Frontal cortex (tissue), 4 donors: ENCODE measurements around the gene ABHD12B. TPM values are rescaled to one million over a fixed set of nuclear protein-coding genes. Genes with fewer than 3 reads are reported as not detected.
"Not testable (repeated sequence)": the region's sequence is repeated elsewhere in the genome, so short reads cannot be mapped to it uniquely, and the experiment has no call there.

Experiments used
- DNase-seq, 2 donors: peaks; one replicate each; pipeline ENCODE4 v3.0.0; 2012; ENCODE audit warnings: low spot score in 2 of 2
- FAIRE-seq: peaks from 2 replicates; lab custom pipeline; 2012; peaks lifted over from hg19 to GRCh38; lab: Jason Lieb, UNC
- total RNA-seq: library from RNA; depleted of rRNA; stranded (reverse); fragments of >200 nt; gene quantifications from one replicate; pipeline ENCODE4 v1.2.3, GENCODE V29; 2014
- donor health status: control.
- donor health status: control.
- donor health status: control.

The ABHD12B gene
- total RNA-seq, 1 donor from 2014 or later = not detected

DNA sequence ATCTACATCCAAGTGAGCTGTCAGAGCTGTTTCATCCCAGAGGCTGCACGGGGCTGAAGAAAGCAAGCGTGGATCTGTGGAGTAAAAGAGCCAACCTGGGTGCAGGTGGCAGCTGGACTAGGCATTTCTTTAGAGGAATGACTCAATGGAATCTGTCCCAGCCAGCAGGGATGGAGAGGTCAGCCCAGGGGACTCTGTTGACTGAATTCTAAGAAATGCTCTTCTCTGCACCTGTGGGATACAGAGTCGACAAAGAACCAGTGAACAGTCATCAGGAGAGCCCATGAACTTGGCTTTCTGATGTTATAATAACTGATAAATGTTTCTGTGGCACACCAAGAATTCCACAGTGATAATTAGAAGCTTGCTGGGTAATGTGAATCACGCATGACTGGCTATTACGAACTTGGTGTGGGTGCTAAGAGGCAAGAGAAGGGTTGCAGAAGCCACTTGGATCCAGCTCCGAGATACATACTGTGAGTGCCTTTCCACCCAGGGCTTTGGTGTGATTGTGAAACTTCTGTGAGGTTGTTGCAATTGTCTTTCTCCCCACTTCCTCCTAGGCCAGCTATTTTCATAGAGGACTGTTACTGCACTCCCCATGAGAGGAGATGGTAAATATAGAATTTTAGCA, 56.3 kb downstream of the ABHD12B start:
- DNase-seq (no peak), FAIRE-seq (no peak)

DNA sequence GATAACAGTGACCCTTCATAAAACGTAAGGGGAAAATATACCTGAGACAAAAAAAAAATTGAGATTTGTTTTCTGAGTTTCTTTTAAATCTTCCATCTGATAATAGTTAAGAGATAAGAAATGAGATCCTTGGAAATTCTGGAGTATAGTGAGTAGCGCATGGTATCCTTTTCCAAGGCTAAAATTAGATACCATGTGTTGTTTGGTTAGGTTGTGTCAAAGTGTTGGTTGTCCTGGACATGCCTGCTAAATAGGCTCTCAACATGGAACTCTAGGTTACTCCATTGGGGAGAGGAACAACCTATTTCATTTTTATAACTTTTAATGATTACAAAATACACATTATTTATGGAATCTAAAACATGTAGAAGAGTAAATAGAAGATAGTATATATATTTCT, 57.7 kb downstream of the ABHD12B start:
- DNase-seq (no peak), FAIRE-seq (no peak)

DNA sequence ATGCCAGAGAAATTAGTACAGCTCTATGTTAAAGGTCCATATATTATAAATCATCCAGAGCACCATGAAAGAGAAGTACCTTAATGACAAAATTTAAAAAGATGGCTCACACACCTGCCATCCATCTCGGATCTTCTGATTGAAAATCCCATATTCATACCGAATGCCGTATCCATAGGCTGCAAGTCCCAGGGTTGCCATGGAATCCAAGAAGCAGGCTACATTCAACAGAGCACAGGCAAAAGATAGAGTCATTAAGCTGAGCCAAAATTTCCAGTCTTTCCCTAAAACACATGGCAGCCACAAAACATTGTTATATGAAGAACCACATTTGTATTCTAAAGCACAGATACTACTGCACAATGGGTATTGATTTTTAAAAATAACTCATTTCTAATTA, 59.7 kb downstream of the ABHD12B start:
- FAIRE-seq (no peak), DNase-seq (no peak)

DNA sequence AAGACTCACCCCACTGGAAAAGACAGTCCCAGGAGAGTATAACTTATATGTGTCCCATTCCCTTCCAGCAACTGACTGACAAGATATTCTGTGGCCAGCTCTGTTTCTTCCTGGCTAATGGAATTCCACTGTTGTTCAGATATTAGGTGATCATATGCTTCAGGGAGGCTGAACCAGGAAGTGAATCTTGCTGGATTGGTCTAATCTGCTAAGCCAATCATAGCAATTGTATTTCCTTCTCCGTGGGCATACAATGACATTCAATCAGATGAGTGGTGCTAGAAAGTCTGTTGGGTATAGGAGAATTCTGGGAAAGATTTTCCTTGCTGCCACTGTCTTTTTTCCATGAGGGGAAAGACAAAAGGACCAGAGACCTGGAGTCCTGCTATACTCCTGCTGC, 60.3 kb downstream of the ABHD12B start:
- FAIRE-seq (no peak), DNase-seq (no peak)

DNA sequence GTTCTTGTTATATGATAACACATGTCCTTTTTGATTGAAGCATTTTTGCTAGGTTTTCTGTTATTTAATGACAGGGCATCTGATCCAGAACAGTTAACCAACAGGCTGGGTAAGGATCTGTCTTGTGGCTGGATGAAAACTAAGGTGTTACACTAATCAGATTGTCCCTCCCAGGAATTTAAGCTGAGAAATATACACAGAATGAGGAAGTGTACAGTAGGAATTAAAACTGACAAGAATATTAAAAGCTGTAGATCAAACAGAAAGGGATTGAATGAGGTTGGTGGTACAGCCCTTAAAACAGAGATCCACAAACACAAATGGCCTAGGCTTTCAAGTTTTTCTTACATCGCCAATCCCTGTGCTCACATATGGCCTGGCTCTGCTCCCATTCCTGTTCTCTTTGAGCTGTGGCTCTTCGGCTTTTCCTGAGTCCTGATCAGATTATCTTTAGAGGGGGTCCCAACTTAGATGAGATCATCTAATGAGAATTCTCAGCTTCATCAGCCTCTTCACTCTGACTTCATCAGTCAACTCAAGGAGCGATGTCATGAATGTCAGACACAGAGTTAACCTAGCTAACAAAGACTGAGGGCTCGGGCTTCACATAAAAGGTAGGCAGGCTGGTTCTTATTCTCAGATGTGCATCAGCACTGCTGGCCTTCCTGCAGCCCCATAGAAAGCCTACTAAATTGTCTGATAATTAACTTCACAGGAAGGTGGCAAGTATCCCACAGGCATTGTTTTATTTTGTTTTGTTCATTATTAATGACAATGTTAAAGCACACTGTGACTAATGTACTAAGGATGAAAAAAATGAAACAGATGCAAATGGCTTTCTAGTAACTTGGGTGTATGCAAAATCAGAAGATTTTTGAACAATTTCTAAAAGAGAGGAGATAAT, 61.0 kb downstream of the ABHD12B start:
- no peak for DNase-seq
- no peak for FAIRE-seq

DNA sequence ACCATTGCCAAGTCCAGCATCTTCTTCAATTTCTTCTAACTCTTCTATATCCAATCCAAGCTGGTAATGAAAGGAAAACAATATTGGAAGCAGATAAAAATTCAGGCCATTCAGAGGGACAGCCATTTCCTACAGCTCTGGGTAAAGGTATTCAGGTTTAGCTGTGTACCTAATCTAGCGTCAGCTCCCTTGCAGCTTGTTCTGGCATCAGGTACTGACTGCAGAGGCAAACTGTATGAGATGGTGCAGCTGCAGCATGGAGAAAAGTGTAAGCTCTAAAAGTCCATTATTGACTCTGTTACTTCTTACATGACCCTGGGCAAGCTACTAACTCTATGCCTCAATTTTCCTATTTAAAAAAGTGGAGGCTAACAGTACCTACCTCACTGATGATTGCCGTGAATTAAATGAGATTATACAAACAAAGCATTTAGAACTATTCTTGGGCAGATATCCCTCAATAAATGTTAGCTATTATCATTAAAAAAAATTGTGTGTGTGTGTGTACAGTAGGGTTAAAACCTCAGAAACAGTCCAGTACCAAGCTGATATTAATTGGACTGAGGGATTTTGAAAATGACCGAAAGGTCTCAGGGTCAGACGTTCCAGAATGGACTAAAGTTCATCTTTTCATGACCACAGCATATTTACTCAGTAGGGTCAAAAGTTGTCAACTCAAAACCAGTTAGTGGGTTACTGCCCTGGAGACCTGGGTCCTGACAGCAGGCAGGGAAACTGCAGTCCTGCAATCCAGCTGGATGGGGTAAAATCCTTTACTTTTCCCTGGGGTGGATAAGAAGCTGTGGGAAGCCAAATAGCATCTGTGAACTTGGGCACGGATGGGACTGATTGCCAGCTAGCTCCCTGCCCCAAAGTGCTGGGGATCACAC, 63.5 kb downstream of the ABHD12B start:
- FAIRE-seq (no peak), DNase-seq (no peak)

DNA sequence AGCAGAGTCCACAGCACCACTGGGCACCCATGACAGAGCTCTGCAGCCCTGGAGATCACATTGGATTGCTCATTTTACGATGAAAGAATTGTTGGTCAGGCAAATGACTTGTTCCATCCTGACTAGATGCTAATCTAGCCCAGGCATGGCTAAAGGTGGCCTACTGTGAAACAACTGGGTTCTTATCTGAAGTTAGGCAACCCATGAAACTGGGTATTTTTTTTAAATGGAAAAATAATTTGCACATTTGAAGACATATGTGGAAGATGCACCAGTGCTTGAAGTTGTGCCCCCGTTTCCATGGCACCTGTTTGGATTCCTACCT, 64.1 kb downstream of the ABHD12B start:
- no peak for DNase-seq
- FAIRE-seq = no peak

DNA sequence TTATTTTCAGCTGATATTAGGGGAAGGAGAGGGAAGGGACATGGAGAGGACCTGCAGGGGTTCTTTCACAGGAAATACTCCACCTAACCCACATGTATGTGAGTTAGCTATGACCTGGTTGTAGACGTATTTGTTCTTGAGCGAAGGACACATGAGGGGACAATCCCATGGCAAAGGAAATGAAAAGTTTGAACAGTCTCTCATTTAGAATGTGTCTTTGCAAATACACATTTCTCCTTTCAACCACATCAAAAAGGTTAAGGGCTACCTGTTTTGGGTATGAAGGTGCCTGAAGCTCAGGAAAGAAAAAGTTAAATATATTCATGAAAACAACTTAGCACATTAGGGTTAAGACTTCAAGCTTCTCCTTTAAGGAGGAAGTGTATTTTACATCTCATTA, 65.0 kb downstream of the ABHD12B start:
- no peak for DNase-seq
- no peak for FAIRE-seq

DNA sequence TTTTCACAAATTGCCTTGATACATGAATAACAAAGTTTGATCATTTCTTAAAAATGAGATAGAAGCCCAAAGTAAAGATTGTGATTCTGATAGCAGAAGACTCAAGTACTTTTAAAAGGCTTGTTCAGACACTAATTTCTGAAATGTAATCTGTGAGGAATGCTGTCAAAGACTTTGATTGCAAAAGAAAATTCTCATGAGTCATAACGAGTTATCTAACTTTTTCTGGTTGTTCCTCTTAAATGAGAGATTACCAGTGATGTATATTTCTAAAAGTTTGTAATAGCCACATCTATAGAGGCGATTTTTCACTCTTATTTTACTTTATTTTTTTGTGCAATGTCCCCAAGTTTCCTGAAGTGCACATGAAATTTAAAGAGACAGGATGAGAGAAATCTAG, 65.5 kb downstream of the ABHD12B start:
- DNase-seq (no peak), FAIRE-seq (no peak)

DNA sequence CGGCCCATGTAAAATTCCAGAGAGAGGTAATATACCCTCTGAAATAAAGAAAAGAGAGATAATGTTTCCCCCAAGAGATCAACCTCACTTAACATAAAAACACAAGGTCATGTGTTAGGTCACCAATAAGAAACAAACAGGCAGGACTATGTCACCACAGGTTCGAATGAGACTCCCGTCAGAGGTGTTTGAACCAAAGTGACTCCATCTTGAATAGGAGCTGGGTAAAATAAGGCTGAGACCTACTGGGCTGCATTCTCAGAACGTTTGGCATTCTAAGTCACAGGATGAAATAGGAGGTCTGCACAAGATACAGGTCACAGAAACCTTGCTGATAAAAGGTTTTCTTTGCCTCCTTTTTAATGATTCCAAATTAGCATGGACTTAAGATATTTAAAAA, 65.9 kb downstream of the ABHD12B start:
- FAIRE-seq (no peak), DNase-seq (no peak)

DNA sequence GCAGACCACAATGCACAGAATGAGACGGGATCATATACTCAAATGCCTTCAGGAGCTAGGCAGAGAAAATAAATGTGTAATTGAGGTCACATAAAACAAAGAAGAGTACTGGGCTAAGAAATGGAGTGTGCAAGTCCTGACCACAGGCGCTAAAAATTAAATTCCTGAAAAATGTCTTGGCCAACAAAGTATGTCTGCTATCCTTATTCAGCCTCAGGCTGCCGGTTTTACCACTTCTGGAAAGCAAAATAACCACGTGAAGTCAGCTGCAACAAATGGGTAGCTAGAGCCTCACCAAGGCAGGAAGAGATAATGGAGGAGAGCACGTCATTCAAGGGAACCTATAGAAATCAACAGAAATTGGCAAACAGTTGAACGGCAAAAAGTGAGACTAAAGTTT, 69.3 kb downstream of the ABHD12B start:
- no peak for FAIRE-seq

DNA sequence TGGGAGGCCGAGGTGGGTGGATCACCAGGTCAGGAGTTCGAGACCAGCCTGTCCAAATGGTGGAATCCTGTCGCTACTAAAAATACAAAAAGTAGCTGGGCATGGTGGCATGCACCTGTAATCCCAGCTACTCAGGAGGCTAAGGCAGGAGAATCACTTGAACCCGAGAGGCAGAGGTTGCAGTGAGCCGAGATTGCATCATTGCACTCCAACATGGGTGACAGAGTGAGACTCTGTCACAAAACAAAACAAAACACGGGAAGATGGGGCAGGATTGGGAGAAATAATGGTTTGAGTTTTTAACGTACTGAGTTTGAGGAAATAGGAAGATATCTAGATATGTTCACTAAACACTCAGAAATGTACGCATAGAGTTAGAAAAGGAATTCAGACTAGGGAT, 69.8 kb downstream of the ABHD12B start:
- DNase-seq, FAIRE-seq: not testable (repeated sequence)

More for the DNA sequence above, 69.3 kb downstream of the ABHD12B start:
- DNase-seq = no peak

DNA sequence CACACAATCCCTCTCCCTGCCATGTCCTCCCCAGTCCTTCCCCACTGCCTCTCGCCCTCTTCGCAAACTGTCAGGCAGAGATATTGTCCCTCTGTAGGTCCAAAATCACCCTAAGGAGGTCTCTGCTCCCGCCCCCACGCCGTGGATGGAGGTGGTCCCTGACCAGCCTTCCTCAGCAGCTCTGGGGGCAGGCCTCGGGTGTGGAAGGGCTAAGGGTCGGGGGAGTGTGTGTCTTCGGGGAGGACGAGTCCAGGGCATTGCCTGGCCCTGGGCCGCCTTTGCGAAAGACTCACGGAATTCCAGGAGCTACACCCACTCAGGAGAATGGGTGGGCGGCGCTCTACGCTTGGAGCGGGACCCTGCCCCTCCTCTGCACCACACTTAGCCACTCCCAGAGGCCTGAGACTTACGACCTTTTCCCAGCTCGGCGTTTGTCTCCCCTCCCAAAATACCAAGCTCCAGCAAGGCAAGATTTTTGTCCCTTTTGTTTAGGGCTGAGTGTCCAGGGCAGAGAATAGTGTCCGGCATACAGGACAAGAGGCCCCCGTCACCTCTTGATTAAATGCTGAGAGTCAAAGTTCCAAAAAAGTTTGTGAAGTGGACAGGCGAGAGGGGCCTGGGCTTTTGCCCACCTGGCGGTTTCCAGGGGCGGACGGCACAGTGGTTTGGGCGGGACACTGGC, 71.5 kb downstream of the ABHD12B start:
- DNase-seq (no peak), FAIRE-seq (no peak)

DNA sequence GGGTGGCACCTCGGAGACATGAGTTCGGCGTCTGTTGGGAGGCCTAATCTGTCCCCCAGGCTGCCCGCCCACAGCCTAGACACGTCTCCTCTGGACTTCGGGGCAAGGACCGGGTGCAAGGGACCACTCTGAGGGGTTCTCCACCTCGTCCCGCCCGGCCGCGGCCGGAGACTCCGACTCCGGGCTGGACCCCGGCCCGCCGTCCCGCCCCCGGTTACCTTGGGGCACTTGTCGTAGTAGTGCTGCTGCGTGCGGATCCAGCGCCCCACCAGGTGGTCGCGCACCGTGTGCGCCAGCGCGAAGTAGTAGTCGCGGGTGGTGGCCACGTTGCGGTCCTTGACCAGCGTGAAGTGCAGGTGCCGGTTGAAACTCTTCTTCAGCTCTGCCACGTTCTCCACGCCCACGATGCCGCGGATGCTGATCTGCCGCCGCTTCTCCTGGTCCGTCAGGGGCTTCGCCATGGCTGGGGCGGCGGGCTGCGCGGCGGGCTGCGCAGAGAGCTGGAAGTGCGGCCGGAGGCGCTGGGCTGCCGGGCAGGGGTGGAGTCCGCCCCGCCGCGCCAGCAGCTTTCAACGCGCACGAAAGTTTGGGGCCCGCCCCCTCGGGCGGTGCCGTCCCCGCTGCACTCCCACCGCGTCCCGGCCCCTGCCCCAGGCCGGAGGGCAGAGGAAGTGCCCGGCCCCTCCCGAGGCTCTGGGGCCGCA, 72.2 kb downstream of the ABHD12B start, which contains the start of gene PYGL:
Gene PYGL, minus strand, starts transcription at position 541 of the 704 bp plus-strand sequence. Its CDS starts 80 bp downstream, at position 461.
- FAIRE-seq (no peak), DNase-seq (peak; percentile 68 to 72)

DNA sequence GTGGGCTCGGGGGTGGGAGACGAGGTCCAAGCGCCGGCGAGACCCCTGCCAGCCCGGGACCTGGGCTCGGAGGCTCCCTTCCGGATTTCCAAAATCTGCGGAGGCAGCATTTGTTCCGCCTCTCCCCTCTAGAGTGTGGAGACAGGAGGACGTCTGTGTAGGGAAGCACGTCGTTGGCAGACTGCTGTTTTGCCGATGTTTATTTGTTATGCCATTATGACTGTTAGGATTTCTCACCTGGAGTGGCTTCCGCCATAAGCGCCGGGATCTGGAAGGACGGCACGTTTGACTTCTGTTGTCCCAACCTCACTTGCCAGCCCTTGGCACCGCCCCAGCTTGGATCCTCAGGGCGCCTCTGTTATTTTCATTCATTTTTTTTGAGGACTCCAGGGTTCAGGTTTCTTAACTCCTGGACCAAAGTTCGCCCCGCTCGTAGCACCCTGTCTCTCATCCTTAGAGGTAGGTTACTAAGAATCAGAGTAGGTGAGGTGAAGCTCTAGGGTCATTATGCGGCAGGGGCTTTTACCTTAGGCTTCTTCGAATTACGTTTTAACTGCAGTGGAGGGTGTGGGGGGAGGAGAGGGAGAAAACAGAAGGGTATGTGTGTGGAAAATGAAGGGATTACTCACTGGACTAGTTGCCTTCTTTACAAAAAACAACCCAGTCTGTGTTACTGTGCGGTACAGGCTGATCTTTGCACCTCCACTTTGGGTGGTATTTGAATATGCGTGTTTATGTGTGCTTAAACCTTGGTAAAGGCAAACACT, 73.0 kb downstream of the ABHD12B start:
- FAIRE-seq (no peak), DNase-seq (peak in 1 of 2 donors; percentile 39)

DNA sequence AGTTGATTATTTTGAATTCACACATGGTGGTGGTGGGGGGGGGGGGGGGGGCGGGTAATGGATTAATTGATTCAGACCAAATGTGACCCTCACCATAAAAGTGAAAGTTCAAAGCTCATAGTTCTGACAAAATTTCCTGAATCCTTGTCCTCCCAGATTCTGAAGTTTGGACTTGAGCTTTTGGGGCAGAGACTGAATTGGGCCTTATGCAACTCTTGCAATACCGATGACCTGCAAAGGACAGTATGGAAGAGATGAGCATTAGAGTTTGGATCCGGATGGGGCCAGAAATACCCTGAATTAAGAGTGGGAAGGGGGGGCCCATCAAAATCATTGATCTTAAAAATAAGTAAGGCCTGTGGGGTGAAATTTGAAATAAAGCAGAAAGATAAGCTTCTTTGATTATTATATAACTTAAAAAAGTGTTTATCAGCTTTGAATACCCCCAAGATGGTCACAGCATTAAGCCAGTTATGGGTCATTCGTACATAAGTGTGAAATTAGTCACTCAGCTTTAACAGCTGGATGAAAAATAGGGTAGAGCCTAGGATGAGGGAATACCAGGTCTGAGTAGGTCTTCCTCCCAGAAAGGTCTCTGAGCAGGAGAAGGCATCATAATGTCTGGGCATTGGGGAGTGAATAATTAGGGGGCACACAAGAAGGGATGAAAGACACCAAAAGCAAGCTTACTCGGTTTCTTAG, 74.5 kb downstream of the ABHD12B start:
- DNase-seq (no peak), FAIRE-seq (no peak)

DNA sequence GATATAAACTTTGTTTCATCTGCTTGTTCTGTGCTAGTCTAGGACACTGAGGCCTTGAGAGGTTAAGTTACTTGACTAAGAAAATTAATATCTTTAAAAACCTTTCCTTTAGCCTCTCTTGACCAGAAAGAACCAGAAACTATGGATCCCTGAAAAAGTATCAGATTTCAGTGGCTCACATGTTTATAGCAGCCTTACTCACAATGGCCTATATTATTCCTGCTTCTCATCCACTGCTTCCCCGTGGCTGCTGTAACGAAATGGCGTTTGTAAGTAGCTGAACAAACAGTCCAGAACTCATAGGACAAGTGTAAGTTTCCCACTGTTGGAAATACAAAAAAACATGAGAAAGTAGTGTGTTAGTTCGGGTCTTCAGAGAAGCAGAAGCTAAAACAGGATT, 75.6 kb downstream of the ABHD12B start:
- FAIRE-seq = no peak
- no peak for DNase-seq

DNA sequence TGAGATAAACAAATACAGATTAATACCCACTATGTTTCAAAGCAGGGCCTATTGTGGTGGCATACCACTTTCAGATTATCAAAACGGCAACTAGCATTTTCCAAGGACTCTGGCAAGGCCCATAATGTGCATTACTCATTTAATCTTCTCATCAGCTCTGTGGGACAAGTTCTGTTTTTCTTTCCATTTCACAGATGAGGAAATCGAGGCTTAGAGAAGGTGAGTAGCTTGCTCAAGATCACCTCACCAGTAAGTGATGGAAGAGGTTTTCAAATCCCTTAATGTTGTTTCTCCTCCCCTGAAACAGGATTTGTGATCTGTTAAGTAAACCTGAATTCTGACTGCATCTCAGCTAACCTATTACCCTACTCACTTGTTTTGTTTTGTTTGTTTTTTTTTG, 76.4 kb downstream of the ABHD12B start:
- FAIRE-seq (no peak), DNase-seq (no peak)
